Raji (cell line): ENCODE results near the gene CAPZA1.

Experiments
- POLR2A ChIP-seq: IDR thresholded peaks from 2 replicates; pipeline ENCODE4 v1.6.1; 2011; ENCODE audit warnings: low read depth, low read length, control low read depth; ENCODE audit not compliant: insufficient read depth

Gene CAPZA1

DNA sequence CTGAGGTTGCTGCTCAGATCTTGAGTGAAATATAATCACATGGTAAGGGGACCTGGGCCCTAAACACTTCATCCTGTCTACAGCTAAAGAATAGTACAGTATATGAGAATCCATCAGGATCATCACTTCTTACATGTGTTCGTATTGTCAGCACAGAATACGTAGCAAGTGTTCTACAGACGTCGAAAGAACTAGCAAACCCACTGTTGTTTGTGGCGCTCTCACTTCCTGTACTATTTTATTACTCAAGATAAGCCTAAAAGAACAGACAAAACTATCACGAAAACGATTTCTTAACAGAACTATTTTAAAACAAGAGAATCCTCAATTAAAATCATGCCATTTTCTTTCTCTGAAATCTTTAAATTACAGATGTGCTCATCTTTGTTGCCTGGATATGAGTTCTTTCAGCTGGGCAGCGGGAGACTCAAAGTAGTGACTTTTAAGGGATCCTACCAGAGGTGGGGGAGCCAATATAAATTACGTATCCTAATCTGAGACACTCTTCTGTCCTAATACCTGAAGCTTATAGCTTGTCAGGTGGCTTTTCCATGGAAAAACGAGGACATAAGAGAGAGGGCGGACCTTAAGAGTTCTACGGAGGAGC lies 1.4 kb upstream of the CAPZA1 start:
- TF ChIP-seq POLR2A = no peak

- TF ChIP-seq POLR2A = peak; percentile 51
Measured at GRCh38 chr1:112618721-112619517, 713 bp upstream of the CAPZA1 start, which contains the start of gene ST7L. ST7L (minus strand) TSS chr1:112619141; CDS start chr1:112619113, 28 bp downstream.

DNA sequence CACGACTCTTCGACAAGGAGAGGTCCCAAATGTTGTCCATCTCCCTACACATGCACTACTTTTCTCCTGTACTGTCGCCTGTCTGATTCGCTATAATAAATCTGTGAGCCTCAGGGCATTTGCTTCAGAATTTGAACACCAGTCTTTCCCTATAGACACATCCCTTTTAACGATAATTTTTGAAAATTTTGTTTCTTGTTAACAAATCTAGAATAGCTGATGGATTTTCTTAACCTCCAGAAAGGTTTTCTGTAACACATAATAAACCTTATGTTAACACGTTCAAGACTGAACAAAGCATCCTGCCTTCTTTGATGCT lies 704 bp downstream of the CAPZA1 start:
- TF ChIP-seq POLR2A = no peak

DNA sequence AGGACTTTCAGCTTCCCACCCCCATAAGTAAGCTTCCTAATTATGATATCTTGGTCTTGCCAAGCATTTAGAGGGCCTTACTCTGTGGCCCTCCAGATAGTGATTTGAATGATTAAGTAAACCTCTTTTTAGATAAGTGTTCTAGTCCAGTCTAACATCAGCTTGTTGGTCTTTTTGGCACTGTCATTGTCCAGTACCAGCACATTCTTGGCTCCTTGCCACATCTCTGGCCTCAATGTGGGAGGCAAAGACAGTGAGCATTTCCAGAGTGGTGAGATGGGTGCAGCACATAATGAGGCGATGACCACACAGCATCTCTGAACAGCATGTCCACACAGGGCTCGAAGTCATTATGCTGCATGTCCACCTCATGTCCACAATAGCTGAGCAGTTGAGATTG lies 6.1 kb downstream of the CAPZA1 start:
- no peak for TF ChIP-seq POLR2A

- no peak for TF ChIP-seq POLR2A
Measured at GRCh38 chr1:112626193-112626592, 6.6 kb downstream of the CAPZA1 start.

DNA sequence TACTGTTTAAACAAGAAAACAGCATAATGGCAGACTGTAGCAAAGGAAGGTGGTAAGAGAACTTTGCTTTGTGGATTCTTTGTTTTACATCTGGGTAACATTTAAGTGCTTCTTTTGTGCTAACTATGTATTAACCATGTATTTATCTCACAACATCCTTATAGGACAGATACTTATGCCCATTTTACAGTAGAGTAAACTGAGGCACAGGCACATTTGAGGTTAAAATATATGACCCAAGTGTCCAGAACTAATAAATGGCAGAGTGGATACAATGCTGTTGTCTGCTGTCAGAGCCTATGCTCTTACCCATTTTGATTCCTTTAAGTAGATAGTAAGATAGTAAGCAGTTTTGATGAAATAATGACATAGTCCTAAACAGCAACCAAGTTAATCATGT lies 7.3 kb downstream of the CAPZA1 start:
- TF ChIP-seq POLR2A = no peak

GRCh38 chr1:112628516-112628915 lies 8.9 kb downstream of the CAPZA1 start:
- no peak for TF ChIP-seq POLR2A

DNA sequence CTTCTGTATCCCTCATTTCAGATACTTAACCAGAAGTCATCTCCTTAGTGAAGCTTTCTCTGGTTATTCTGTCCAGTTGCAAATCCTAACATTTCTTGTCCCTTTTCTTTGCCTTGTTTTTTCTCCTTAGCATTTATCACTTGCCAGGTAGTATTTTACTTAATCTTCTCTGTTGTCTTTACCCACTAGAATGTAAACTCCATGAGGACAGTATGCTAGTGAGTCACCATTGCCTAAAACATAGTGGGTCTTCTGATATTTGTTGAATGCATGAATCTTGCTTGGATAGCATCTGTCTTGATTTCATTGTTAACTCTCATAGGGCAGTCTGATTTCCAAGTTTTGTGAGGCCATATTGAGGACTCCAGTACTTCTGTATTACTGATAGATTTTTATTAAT lies 9.6 kb downstream of the CAPZA1 start:
- no peak for TF ChIP-seq POLR2A

GRCh38 chr1:112633628-112634027 lies 14.0 kb downstream of the CAPZA1 start:
- no peak for TF ChIP-seq POLR2A

DNA sequence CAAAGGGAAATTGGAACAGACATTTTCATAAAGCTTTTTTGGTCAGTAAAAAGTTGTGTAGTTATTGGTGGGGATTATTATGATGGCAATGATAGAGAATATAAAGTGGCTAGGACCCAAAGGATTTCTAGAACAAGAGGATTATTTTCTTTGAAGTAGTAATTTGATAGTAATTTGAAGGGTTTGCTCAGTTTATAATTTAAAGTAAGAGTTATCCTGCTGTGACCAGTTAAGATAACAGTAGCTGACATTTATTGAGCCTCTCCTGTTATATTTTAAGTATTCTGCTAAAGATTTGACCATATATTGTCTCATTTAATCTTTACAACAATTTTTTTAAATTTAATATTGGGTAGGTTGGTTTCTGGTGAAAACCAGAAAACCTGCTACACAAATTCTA lies 14.7 kb downstream of the CAPZA1 start:
- no peak for TF ChIP-seq POLR2A

GRCh38 chr1:112636056-112636455 lies 16.4 kb downstream of the CAPZA1 start:
- no peak for TF ChIP-seq POLR2A

GRCh38 chr1:112636597-112637253 lies 17.1 kb downstream of the CAPZA1 start:
- no peak for TF ChIP-seq POLR2A

DNA sequence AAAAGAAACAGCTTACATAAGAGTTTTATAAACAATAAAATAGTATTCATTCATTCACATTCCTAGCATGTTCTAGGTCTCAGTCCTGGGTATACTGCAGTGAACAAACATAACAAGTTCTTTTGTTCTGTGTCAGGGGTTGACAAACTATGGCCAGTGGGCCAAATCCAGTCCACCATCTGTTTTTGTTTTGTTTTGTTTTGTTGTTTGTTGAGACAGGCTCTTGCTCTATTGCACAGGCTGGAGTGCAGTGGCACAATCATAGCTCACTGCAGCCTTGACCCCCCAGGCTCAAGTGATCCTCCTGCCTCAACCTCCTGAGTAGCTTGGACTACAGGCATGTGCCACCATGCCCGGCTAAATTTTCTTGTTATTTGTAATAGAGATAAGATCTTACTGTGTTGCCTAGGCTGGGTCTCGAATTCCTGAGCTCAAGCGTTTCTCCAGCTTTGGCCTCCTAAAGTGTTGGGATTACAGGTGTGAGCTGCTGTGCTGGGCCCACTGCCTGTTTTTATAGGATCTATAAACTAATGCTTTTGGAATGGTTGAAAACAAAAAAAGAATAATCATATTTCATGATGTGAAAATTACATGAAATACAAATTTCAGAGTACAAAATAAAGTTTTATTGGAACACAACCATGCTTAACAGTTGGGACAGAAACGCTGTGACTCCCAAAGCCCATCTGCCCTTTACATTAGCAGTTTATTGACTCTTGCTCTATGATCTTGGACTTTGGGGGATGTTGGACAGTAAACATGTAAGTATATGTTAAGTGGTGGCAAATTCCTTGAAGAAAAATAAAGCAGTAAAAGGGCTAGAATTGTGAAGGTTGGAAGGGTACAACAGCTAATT lies 17.9 kb downstream of the CAPZA1 start:
- no peak for TF ChIP-seq POLR2A

DNA sequence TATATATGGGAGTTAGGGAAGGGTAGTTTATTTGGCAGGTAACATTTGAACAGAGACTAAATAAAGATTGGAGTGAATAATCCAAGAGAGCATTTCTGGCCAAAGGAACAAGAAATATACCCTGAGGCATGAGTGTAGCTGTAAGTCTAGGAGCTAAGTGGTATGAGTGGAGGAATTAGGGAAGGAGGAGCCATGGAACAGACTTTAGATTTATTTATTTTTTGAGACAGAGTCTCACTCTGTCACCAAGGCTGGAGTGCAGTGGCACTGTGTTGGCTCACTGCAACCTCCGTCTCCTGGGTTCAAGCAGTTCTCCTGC lies 18.4 kb downstream of the CAPZA1 start:
- no peak for TF ChIP-seq POLR2A

- no peak for TF ChIP-seq POLR2A
Measured at GRCh38 chr1:112643080-112643479, 23.4 kb downstream of the CAPZA1 start.
